Transverse colon (tissue), 4 donors: ENCODE results near the gene PDLIM7.

Experiments
- CTCF ChIP-seq, 5 experiments: fragments of 200-600 bp in 3 of 5; fragments of 450-650 bp in 2 of 5; sonication (generic) in 3 of 5; IDR thresholded peaks; 1 replicate in 2 of 5; 2 replicates in 3 of 5; pipeline ENCODE4 v1.5.1; 2016 to 2017; ENCODE audit warnings: antibody characterized with exemption in 5 of 5, inconsistent platforms in 3 of 5, mild to moderate bottlenecking in 2 of 5, moderate library complexity in 1 of 5
- POLR2A ChIP-seq: fragments of 450-650 bp; IDR thresholded peaks from one replicate; pipeline ENCODE4 v1.6.1; 2016; ENCODE audit warnings: antibody characterized with exemption, mild to moderate bottlenecking, moderate library complexity
- POLR2AphosphoS5 ChIP-seq, 3 donors: sonication (generic); formaldehyde crosslinking; IDR thresholded peaks; one replicate each; pipeline ENCODE4 v1.6.1; 2016; ENCODE audit warnings: antibody characterized with exemption in 3 of 3

GRCh38 chr5:177468329-177468684 lies 29.1 kb downstream of the PDLIM7 start:
- TF ChIP-seq CTCF (IDR thresholded peaks at IDR 0.05) (no peak), POLR2AphosphoS5 (IDR thresholded peaks at IDR 0.05) (no peak), POLR2A (no peak)
